IPS-18a (cell line): ENCODE data around the gene ETV7.

Experiments used
- H3K27ac ChIP-seq: one replicate; pipeline ENCODE4 v1.5.1; 2013; ENCODE audit warnings: low read length
- H3K27me3 ChIP-seq: one replicate; pipeline ENCODE4 v1.6.1; 2013; ENCODE audit warnings: mild to moderate bottlenecking, low read length; ENCODE audit not compliant: control insufficient read depth, insufficient read depth
- H3K36me3 ChIP-seq: one replicate; pipeline ENCODE4 v1.6.1; 2013; ENCODE audit warnings: low read depth, low read length; ENCODE audit not compliant: control insufficient read depth
- H3K4me1 ChIP-seq: one replicate; pipeline ENCODE4 v1.6.1; 2013; ENCODE audit warnings: low read depth, low read length; ENCODE audit not compliant: control insufficient read depth
- H3K4me3 ChIP-seq: one replicate; pipeline ENCODE4 v1.5.1; 2013; ENCODE audit warnings: low read length
- H3K9ac ChIP-seq: one replicate; pipeline ENCODE4 v1.6.1; 2013; ENCODE audit warnings: mild to moderate bottlenecking, low read length, moderate library complexity
- H3K9me3 ChIP-seq: one replicate; pipeline ENCODE4 v1.6.1; 2013; ENCODE audit warnings: low read depth, low read length; ENCODE audit not compliant: control insufficient read depth

ETV7 gene

DNA sequence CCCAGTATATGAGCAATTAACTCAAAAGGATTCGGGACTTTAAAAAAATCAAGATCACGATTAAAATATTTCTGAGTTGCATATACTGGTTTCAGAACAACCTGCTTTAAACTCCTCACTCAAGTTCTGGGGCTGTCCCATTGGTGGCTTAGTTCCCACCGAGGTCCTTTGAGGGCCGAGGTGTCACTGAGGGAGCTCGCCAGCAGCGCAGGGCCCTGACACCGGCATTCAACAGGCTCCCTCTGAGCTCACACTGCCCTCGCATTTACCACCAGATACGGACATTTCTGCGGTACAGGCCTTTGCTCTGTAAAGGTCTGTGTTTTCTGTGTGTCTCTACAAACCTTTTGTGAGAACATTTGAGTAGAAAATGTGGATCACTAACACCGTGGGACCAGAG, 26.4 kb downstream of the ETV7 start:
- Histone ChIP-seq H3K9me3 (no peaks in the 10 kb centered on the region), H3K9ac (no peak overlapping the region), H3K36me3 (no peaks in the 10 kb centered on the region), H3K4me1 (no peaks in the 10 kb centered on the region), H3K4me3 (no peak overlapping the region), H3K27ac (no peak overlapping the region), H3K27me3 (no peaks in the 10 kb centered on the region)

DNA sequence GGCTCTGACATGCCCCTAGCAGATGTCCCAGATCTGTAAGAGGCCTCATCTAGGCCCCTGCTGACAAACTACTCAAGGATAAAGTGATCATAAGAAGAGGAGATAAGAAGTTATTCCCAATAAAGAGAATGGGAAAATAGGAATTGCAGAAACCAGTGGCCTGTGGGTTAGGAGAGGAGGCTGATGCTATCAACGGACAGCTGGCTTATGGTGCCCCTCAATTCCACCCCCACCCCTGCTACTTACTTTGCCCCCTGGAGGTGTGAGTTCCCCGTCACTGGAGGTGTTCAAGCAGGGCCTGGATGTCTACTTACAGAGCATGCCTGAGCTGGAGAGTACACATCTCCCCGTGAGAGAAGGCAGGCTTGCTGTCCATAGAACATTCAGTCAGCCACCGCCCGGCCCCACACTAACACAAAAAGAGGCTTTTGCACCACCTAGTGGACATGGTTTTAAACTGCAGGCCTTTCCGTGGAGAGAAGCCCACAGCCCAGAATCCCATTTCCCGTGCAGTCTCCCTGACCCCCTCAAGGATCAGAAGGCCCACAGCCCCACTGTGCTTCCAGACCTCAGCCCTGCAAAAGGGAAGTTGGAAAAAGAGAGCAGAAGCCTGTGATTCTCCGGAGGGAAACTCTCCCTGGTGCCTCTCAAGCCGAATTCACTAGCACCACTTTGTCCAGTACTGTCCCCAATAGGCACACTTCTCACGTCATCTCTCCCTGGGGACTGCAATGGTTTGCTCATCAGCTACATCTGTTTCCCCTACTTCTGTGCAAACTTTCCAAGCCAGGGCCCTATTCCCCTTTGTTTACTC, 27.0 kb downstream of the ETV7 start:
- H3K27me3 ChIP-seq, result no peaks in the 10 kb centered on the region
- no peak overlapping the region for H3K27ac ChIP-seq
- H3K9me3 ChIP-seq, result no peaks in the 10 kb centered on the region
- H3K9ac ChIP-seq, result no peak overlapping the region
- H3K36me3 ChIP-seq, result no peaks in the 10 kb centered on the region
- no peaks in the 10 kb centered on the region for H3K4me1 ChIP-seq
- no peak overlapping the region for H3K4me3 ChIP-seq

DNA sequence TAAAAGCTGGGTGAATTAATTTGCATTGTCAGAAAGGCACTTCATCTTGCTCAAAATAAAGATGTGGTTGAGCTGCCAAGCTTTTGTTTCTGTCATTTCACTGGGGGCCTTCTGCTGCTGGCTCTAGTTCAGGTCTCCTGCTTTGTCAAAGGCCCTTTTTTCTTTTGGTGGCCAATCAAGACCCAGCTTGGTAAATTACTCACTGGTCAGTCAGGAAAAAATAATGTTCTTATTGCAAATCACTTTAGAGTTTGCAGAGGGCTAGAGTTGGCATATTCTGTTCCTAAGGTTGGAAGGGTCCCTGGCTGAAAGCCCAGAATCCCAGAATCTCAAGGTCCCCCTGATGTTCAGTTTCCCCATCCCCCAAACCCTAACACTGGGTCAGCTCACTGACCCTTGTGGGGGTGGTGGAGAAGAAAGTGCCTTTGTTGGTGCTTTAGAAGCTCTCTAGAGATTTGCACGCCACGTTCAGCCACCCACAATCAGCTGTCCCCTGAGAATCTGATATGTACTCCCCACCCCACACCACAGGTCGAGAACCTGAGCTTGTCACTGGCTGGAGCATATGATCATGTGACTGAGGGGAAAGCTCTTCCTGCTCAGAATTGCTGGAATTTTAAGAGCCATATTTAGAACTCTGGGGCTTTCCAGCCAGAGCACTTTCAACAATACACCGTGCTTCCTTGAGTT, 29.1 kb downstream of the ETV7 start:
- no peaks in the 10 kb centered on the region for H3K36me3 ChIP-seq
- no peak overlapping the region for H3K27ac ChIP-seq
- H3K4me1 ChIP-seq, result no peaks in the 10 kb centered on the region

DNA sequence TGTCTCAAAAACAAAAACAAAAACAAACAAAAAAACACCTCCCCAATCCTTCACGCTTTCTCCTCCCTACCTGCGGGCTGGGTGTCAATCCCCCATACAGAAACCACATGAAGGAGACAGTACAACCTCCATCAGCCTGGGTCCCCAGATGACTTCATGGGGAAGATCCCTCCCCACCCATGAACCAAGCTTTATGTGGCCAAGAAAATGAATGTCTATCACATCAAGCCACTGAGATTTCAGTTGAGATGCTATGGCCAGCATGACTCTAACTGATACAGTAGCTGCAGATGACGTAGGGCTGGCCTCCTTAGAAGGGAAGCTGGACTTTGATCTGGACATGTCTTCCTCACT, 29.6 kb downstream of the ETV7 start:
- no peaks in the 10 kb centered on the region for H3K9me3 ChIP-seq
- H3K4me3 ChIP-seq, result no peak overlapping the region
- no peaks in the 10 kb centered on the region for H3K36me3 ChIP-seq
- no peaks in the 10 kb centered on the region for H3K27me3 ChIP-seq
- no peak overlapping the region for H3K27ac ChIP-seq
- no peak overlapping the region for H3K9ac ChIP-seq
- H3K4me1 ChIP-seq, result no peaks in the 10 kb centered on the region

More for the DNA sequence above, 29.1 kb downstream of the ETV7 start:
- no peak overlapping the region for H3K4me3 ChIP-seq
- no peaks in the 10 kb centered on the region for H3K27me3 ChIP-seq
- no peak overlapping the region for H3K9ac ChIP-seq
- no peaks in the 10 kb centered on the region for H3K9me3 ChIP-seq

DNA sequence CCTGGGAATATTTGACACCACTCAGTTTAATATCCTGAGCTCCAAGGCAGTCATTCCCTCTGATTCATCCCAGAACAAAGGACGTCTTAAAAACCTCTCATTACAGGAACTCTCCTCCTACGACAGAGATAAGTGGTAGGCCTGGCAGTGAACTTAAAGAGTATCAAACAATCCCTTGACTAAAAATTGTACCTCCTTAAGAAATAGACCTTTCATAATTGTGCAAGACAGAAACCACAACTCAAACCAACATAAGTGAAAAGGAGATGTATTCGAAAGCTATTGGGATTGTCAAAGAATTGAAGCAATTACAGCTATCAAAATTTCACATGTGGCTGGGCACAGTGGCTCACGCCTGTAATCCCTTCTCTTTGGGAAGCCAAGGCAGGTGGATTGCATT, 31.6 kb downstream of the ETV7 start:
- no peaks in the 10 kb centered on the region for H3K27me3 ChIP-seq
- H3K4me3 ChIP-seq, result no peak overlapping the region
- H3K9me3 ChIP-seq, result no peaks in the 10 kb centered on the region

DNA sequence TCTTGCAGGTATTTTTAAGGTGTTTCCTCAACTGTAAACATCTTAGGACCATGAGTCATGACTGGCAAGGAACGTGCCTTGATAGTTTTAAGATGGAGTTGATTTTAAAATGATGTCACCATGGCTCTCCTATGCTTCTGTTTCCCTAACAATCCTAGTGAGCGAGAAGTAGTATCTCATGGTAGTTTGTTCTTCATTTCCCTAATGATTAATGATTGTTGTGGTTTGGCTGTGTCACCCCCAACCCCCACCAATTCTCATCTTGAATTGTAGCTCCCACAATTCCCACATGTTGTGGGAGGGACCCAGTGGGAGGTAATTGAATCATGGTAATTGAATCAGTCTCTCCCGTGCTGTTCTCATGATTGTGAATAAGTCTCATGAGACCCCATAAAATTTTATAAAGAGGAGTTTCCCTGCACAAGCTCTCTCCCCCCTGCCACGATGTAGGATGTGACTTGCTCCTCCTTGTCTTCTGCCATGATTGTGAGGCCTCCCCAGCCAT, 34.0 kb downstream of the ETV7 start:
- Histone ChIP-seq H3K9me3 (no peaks in the 10 kb centered on the region), H3K36me3 (no peaks in the 10 kb centered on the region), H3K4me1 (no peaks in the 10 kb centered on the region), H3K27me3 (no peaks in the 10 kb centered on the region), H3K27ac (no peak overlapping the region), H3K4me3 (no peak overlapping the region), H3K9ac (no peak overlapping the region)

More for the DNA sequence above, 31.6 kb downstream of the ETV7 start:
- Histone ChIP-seq H3K36me3 (no peaks in the 10 kb centered on the region), H3K27ac (no peak overlapping the region), H3K4me1 (no peaks in the 10 kb centered on the region), H3K9ac (no peak overlapping the region)

DNA sequence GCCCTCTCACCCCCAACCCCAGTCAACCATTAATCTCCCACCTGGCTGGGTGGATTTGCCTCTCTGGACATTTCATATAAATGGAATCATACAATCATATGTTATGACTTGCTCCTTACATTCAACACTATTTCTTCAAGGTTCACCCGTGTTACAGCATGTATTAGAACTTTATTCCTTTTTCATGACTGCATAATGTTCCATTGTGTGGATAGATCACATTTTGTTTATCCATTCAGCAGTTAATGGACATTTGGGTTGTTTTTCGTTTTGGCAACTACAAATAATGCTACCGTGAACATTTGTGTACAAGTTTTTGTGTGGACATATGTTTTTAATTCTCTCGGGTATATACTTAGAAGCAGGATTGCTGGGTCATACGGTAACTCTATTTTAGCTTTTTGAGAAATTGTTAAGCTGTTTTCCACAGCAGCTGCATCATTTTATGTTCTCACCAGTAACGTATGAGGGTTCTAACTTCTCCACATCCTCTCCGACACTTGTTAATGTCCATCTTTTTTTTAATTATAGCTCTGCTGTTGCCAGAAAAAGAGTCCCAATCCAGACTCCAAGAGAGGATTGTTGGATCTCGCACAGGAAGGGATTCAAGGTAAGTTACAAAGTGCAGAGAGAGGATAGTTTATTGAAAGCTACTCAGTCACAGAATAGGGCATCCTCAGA, 34.9 kb downstream of the ETV7 start:
- no peak overlapping the region for H3K27ac ChIP-seq

DNA sequence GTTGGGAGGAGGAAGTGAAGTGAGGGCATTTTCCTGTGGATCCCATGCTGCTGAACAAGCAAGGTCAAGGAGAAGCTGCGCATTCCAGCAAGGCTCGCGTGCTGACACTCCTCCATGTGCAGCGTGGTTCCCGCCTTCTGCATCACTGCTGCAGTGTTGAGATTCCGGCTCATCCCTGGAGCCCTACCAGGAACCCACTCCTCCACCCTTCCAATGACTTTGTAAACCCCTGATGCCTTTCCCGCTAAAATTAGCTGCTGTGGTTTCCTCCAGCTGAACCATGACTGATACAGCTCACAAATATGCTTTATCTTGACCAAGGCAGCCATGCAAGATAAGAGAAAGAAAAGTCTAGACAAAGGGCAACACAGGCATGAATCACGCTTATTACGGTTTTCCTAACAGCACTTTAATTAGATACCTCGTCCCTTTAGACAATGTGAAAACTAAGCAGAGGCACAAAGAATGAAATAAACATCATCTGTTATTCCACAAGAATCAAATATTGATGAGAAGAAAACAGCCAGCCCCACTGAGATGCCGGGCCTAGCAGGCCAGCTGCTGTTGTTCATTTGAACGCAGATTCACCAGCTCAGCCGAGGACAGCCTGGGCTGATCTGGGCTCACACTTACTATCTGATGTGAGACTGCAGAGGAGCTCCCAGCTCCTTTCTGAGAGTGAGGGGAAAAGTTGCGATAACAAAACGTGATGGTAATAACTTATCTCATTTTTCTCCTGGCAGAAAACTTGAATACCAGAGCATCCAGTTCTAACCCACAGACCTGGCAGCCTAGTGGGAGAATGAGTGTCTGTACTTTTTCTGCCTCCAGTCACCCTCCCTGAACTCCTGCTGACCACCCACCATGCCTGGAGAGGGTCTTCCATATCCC, 36.5 kb downstream of the ETV7 start:
- Histone ChIP-seq H3K27me3 (no peaks in the 10 kb centered on the region), H3K9me3 (no peaks in the 10 kb centered on the region), H3K4me1 (no peaks in the 10 kb centered on the region), H3K27ac (no peak overlapping the region), H3K9ac (no peak overlapping the region), H3K36me3 (no peaks in the 10 kb centered on the region), H3K4me3 (no peak overlapping the region)

More for the DNA sequence above, 34.9 kb downstream of the ETV7 start:
- H3K9me3 ChIP-seq, result no peaks in the 10 kb centered on the region
- H3K4me1 ChIP-seq, result no peaks in the 10 kb centered on the region
- no peaks in the 10 kb centered on the region for H3K36me3 ChIP-seq
- no peaks in the 10 kb centered on the region for H3K27me3 ChIP-seq
- H3K4me3 ChIP-seq, result no peak overlapping the region
- no peak overlapping the region for H3K9ac ChIP-seq

DNA sequence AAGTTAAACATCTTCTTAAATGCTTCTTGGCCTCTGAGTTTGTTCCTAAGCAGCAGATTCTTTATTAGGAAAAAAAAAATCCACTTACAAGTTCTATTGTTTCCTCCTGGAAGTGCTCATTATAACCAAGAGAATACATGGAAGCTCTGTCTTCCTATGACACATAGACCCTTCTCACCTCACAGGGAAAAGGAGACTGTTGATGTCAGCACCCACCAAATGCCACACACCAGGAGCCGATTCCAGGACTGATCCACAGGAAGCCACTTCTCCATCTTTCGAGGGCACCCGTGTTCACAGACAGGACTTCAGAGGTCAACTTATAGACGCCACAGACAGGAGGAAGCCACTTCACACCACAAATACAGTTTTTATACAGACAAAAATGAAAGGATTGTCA, 37.4 kb downstream of the ETV7 start:
- no peaks in the 10 kb centered on the region for H3K9me3 ChIP-seq
- H3K36me3 ChIP-seq, result no peaks in the 10 kb centered on the region
- no peaks in the 10 kb centered on the region for H3K27me3 ChIP-seq
- no peak overlapping the region for H3K27ac ChIP-seq
- H3K4me3 ChIP-seq, result no peak overlapping the region
- no peaks in the 10 kb centered on the region for H3K4me1 ChIP-seq
- no peak overlapping the region for H3K9ac ChIP-seq

DNA sequence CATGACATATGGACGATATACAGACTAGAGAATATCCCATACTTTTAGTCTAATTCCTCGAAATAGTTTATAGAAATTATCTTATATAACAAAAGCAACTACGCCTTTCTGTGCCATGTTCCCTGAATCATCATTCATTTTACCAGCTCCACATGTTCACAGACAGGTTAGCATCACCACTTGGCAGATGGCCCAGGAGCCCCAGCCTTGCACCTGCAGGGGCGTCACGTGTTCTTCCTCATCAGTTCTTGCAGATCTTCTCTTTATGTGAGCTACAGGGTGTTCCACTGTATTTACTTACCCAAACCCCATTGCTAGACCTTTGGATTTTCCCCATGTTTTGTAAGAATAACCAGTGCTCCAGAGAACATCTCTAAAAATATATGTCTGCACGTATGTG, 38.2 kb downstream of the ETV7 start:
- no peaks in the 10 kb centered on the region for H3K9me3 ChIP-seq
- H3K27ac ChIP-seq, result no peak overlapping the region
- H3K9ac ChIP-seq, result no peak overlapping the region
- no peaks in the 10 kb centered on the region for H3K36me3 ChIP-seq
- no peak overlapping the region for H3K4me3 ChIP-seq
- no peaks in the 10 kb centered on the region for H3K4me1 ChIP-seq
- no peaks in the 10 kb centered on the region for H3K27me3 ChIP-seq

DNA sequence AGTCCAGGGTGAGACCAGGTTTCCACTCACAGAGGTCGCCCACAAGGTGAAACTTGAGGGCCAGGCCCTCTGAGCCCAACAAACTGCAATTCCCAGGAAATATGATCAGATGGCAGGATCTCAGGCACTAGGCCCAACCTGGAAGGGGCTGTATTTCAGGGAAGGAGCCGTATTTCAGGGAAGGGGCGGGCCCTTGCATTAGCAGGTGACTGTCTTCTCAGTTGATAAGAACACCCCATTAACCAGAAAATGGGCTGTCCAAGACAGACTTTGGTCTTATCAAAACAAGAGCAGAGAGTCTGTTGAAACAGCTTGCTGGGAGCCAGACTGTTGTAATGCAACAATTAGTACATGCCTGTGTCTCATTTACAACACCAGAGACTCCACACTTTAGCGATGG, 39.8 kb downstream of the ETV7 start:
- no peaks in the 10 kb centered on the region for H3K4me1 ChIP-seq
- no peaks in the 10 kb centered on the region for H3K36me3 ChIP-seq
- H3K9me3 ChIP-seq, result no peaks in the 10 kb centered on the region

More for the DNA sequence above, 39.8 kb downstream of the ETV7 start:
- Histone ChIP-seq H3K4me3 (no peak overlapping the region), H3K27ac (no peak overlapping the region), H3K9ac (no peak overlapping the region), H3K27me3 (no peaks in the 10 kb centered on the region)
